Bronchial epithelial cell (primary cell): ENCODE data around the gene PPP6R2. TPM values are rescaled to one million over a fixed set of nuclear protein-coding genes. Genes with fewer than 3 reads are reported as not detected.

Source experiments
- DNase-seq: peaks from one replicate; pipeline ENCODE4 v3.0.0-alpha.2; 2010; ENCODE audit warnings: low read depth
- FAIRE-seq: peaks from 2 replicates; lab custom pipeline; 2011; peaks lifted over from hg19 to GRCh38; lab: Jason Lieb, UNC
- H3K27me3 ChIP-seq: 2 replicates; pipeline ENCODE4 v1.5.1; 2011; ENCODE audit warnings: low read length; ENCODE audit not compliant: control insufficient read depth, insufficient read depth
- H3K36me3 ChIP-seq: 2 replicates; pipeline ENCODE4 v1.5.1; 2011; ENCODE audit warnings: low read length; ENCODE audit not compliant: control insufficient read depth, insufficient read depth
- H3K4me3 ChIP-seq: 2 replicates; pipeline ENCODE4 v1.5.1; 2011; ENCODE audit warnings: mild to moderate bottlenecking, low read depth, low read length, control low read depth
- total RNA-seq: library from RNA; depleted of rRNA; stranded (reverse); fragments of >200 nt; gene quantifications from 2 replicates; pipeline ENCODE4 v1.2.1, GENCODE V29; 2014
- TF ChIP-seq, protein P1 (sequence below): IDR thresholded peaks from 2 replicates; pipeline ENCODE4 v1.5.1; 2011; ENCODE audit warnings: mild to moderate bottlenecking, moderate library complexity, low read length, control low read depth, inconsistent platforms; ENCODE audit not compliant: insufficient read depth, severe bottlenecking

PPP6R2 gene
- total RNA-seq, 1 donor from 2014 or later, result 50.5 TPM

- FAIRE-seq (no peak), DNase-seq (peak; percentile 64)
- H3K36me3 ChIP-seq, result peaks cover 3% of the 10 kb centered on the region
- TF ChIP-seq, protein P1, sequence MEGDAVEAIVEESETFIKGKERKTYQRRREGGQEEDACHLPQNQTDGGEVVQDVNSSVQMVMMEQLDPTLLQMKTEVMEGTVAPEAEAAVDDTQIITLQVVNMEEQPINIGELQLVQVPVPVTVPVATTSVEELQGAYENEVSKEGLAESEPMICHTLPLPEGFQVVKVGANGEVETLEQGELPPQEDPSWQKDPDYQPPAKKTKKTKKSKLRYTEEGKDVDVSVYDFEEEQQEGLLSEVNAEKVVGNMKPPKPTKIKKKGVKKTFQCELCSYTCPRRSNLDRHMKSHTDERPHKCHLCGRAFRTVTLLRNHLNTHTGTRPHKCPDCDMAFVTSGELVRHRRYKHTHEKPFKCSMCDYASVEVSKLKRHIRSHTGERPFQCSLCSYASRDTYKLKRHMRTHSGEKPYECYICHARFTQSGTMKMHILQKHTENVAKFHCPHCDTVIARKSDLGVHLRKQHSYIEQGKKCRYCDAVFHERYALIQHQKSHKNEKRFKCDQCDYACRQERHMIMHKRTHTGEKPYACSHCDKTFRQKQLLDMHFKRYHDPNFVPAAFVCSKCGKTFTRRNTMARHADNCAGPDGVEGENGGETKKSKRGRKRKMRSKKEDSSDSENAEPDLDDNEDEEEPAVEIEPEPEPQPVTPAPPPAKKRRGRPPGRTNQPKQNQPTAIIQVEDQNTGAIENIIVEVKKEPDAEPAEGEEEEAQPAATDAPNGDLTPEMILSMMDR, result peak; percentile 94
- no peaks in the 10 kb centered on the region for H3K27me3 ChIP-seq
- peak overlapping the region; percentile 73 for H3K4me3 ChIP-seq
Observed at GRCh38 chr22:50341977-50342650, 1.0 kb upstream of the PPP6R2 start.

DNA sequence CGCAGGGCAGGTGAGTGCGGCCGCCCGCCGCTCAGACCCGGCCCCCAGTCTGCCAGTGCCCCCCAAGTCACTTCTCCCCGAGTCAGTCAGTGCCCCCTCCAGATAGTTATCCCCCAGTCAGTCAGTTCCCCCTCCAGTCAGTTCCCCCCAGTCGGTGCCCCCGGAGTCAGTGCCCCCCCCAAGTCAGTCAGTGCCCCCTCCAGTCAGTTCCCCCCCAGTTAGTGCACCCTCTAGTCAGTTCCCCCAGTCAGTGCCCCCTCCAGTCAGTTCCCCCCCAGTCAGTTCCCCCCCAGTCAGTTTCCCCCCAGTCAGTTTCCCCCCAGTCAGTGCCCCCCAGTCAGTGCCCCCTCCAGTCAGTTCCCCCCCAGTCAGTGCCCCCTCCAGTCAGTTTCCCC lies 411 bp downstream of the PPP6R2 start:
- H3K27me3 ChIP-seq, result no peaks in the 10 kb centered on the region
- H3K4me3 ChIP-seq, result peak overlapping the region; percentile 73
- H3K36me3 ChIP-seq, result peaks cover 3% of the 10 kb centered on the region
- TF ChIP-seq, protein P1, result no peak
- FAIRE-seq, result no peak
- DNase-seq, result no peak

GRCh38 chr22:50346470-50346869 lies 3.3 kb downstream of the PPP6R2 start:
- DNase-seq (no peak), FAIRE-seq (no peak)
- Histone ChIP-seq H3K36me3 (peaks cover 3% of the 10 kb centered on the region), H3K4me3 (no peak overlapping the region), H3K27me3 (no peaks in the 10 kb centered on the region)
- TF ChIP-seq, protein P1, result no peak

DNA sequence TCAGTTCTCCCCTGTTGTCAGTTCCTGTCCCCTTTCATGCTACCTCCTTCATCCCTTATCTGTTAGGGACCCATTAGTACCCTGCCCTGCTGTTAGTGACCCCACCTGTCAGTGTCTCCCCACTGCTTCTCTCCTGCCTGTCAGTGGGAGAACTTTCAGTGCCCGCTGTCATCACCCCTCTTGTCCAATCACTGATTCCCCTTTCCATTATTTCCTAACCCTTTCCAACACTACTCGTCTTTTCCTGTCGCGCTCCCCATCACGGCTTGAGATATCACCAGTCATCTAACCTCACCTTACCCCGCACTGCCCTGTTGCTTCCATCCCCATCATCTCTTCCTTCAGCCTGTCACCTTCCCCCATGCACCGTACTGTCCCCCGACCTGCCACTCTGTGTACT lies 4.0 kb downstream of the PPP6R2 start:
- Histone ChIP-seq H3K4me3 (no peak overlapping the region), H3K27me3 (no peaks in the 10 kb centered on the region), H3K36me3 (peaks cover 3% of the 10 kb centered on the region)
- TF ChIP-seq, protein P1, result no peak
- DNase-seq, result no peak
- peak; percentile 84 for FAIRE-seq

DNA sequence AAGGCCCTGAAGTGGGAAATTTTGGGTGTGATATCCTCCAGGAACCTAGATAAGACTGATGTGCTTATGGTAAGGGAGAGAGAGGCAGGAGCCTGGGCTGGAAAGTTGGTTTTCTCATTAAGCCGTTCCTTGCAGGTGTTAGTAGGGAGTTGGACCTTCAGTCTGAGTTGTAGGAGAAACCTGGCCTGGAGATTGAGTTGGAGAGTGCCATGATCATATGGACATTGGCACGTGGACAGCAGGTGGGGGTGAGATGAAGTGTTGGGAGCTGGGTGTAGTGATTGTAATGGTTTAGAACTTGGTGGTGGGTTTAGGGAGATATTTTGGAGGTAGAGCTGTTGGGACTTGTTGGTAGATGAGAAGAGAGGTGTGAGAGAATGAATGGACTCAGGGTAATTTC lies 4.9 kb downstream of the PPP6R2 start:
- TF ChIP-seq, protein P1, result no peak
- Histone ChIP-seq H3K36me3 (peaks cover 3% of the 10 kb centered on the region), H3K27me3 (no peaks in the 10 kb centered on the region), H3K4me3 (no peak overlapping the region)
- DNase-seq (no peak), FAIRE-seq (peak; percentile 91)

GRCh38 chr22:50356186-50356585 lies 13.1 kb downstream of the PPP6R2 start:
- no peak for DNase-seq
- TF ChIP-seq, protein P1, result no peak
- FAIRE-seq, result no peak
- Histone ChIP-seq H3K27me3 (no peaks in the 10 kb centered on the region), H3K36me3 (peaks cover 4% of the 10 kb centered on the region), H3K4me3 (no peak overlapping the region)
